Fibroblast of mammary gland (primary cell): Measurements from ENCODE around the gene CD248.

Source experiments
- DNase-seq: peaks from one replicate; pipeline ENCODE4 v3.0.0-alpha.2; 2010; ENCODE audit warnings: low read depth
- H3K4me3 ChIP-seq: 2 replicates; pipeline ENCODE4 v1.5.1; 2011; ENCODE audit warnings: low read depth, mild to moderate bottlenecking, low read length, moderate library complexity; ENCODE audit not compliant: control insufficient read depth
- CTCF ChIP-seq: conservative IDR thresholded peaks from 2 replicates; pipeline ENCODE4 v1.5.1; 2011; ENCODE audit warnings: low read depth, low read length, inconsistent platforms; ENCODE audit not compliant: control insufficient read depth, insufficient read depth

Gene CD248

GRCh38 chr11:66310324-66310723, 6.5 kb downstream of the CD248 start:
- no peak for DNase-seq
- TF ChIP-seq CTCF = no peak

GRCh38 chr11:66309475-66309874, 7.4 kb downstream of the CD248 start:
- no peak overlapping the region for H3K4me3 ChIP-seq
- no peak for TF ChIP-seq CTCF
- no peak for DNase-seq

More at GRCh38 chr11:66310324-66310723, 6.5 kb downstream of the CD248 start:
- H3K4me3 ChIP-seq = no peak overlapping the region

- no peak for DNase-seq
- no peak overlapping the region for H3K4me3 ChIP-seq
- no peak for TF ChIP-seq CTCF
Observed at GRCh38 chr11:66302656-66303055, 14.2 kb downstream of the CD248 start.

- H3K4me3 ChIP-seq = no peak overlapping the region
- no peak for TF ChIP-seq CTCF
- no peak for DNase-seq
Observed at GRCh38 chr11:66299186-66299585, 17.7 kb downstream of the CD248 start.

GRCh38 chr11:66297610-66298009, 19.2 kb downstream of the CD248 start:
- TF ChIP-seq CTCF = no peak
- DNase-seq = no peak
- H3K4me3 ChIP-seq = no peak overlapping the region

GRCh38 chr11:66294626-66295620, 21.9 kb downstream of the CD248 start:
- no peak overlapping the region for H3K4me3 ChIP-seq
- no peak for TF ChIP-seq CTCF
- no peak for DNase-seq
